ENCODE results near the gene PAQR8. TPM values are rescaled to one million over a fixed set of nuclear protein-coding genes. Genes with fewer than 3 reads are reported as not detected.
"Not testable (repeated sequence)": the region's sequence is repeated elsewhere in the genome, so short reads cannot be mapped to it uniquely, and the experiment has no call there.

Gene PAQR8
- total RNA-seq, 1 experiment from 2014 or later: 0.44 TPM

DNA sequence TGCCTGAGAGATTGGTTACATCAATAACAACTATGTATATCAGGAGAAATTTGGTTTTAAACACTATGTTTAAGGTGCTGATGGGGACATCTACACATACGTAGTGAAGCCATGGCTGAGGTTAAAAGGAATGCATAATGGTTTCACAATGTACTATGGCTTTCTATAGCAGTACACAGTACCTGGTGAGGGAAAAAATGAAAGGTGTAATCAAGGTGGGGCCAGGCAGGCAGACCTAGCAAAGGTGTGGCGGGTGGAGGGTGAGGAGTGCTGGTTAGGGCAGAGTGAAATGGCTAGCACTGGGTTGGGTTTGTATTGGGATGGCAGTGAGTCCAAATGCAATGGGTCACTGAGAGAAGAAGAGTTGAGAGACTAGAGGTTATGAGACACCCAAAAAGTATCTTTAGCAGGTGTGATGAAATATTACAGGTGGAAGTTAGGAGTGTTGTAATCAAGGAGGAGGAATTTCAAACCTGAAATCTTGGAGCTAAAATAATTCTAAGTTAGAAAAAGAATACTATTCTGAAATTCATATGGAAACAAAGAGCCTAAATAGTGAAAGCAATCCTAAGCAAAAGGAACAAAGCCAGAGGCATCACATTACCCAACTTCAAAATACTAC lies 22.3 kb downstream of the PAQR8 start:
- H3K9me2 ChIP-seq (replicated peaks; ENCODE audit: low read length): no peaks in the 10 kb centered on the region
- BruUV-seq (replicated peaks): no TSS peak
- no peak overlapping the region for H3K9ac ChIP-seq (ENCODE audit: low read length)
- DNase-seq (no peak), ATAC-seq (no peak)
- no peak overlapping the region for H3K27ac ChIP-seq (ENCODE audit: low read length)
- intact Hi-C loops (cut with micrococcal nuclease): no loop called here
- no peaks in the 10 kb centered on the region for H3K27me3 ChIP-seq (ENCODE audit: low read length)
- no peak overlapping the region for H3K4me3 ChIP-seq (ENCODE audit: low read length)
- TF ChIP-seq EZH2 (IDR thresholded peaks at IDR 0.05; ENCODE audit: low read length, unreplicated experiment): no peak
- TF ChIP-seq, protein P1, sequence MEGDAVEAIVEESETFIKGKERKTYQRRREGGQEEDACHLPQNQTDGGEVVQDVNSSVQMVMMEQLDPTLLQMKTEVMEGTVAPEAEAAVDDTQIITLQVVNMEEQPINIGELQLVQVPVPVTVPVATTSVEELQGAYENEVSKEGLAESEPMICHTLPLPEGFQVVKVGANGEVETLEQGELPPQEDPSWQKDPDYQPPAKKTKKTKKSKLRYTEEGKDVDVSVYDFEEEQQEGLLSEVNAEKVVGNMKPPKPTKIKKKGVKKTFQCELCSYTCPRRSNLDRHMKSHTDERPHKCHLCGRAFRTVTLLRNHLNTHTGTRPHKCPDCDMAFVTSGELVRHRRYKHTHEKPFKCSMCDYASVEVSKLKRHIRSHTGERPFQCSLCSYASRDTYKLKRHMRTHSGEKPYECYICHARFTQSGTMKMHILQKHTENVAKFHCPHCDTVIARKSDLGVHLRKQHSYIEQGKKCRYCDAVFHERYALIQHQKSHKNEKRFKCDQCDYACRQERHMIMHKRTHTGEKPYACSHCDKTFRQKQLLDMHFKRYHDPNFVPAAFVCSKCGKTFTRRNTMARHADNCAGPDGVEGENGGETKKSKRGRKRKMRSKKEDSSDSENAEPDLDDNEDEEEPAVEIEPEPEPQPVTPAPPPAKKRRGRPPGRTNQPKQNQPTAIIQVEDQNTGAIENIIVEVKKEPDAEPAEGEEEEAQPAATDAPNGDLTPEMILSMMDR (conservative IDR thresholded peaks at IDR 0.05; ENCODE audit: low read depth, low read length): no peak
- TF ChIP-seq EZH2phosphoT487 (IDR thresholded peaks at IDR 0.05; ENCODE audit: borderline replicate concordance, low read length): no peak
- H2AFZ ChIP-seq (ENCODE audit: low read length): no peak overlapping the region
- H3K36me3 ChIP-seq (ENCODE audit: low read depth, low read length): no peaks in the 10 kb centered on the region
- no peaks in the 10 kb centered on the region for H3K9me3 ChIP-seq (ENCODE audit: low read length)
- CTCF ChIA-PET: no interaction called here
- H3K79me2 ChIP-seq (ENCODE audit: low read length): no peaks in the 10 kb centered on the region
- H4K20me1 ChIP-seq (ENCODE audit: low read length): no peaks in the 10 kb centered on the region
- peaks cover 1% of the 10 kb centered on the region for H3F3A ChIP-seq (ENCODE audit: low read length, unreplicated experiment)
- POLR2A ChIA-PET (ENCODE audit: unreplicated experiment): no interaction called here
- H3K4me1 ChIP-seq (ENCODE audit: insufficient read depth, low read length): peaks cover 5% of the 10 kb centered on the region
- H3K4me2 ChIP-seq (ENCODE audit: low read length): no peak overlapping the region

GRCh38 chr6:52385074-52385473 lies 23.1 kb downstream of the PAQR8 start:
- ATAC-seq: no peak
- intact Hi-C loops (cut with micrococcal nuclease): no loop called here
- no peak overlapping the region for H3K27ac ChIP-seq (ENCODE audit: low read length)
- H3F3A ChIP-seq (ENCODE audit: low read length, unreplicated experiment): peaks cover 4% of the 10 kb centered on the region
- no peak overlapping the region for H3K9ac ChIP-seq (ENCODE audit: low read length)
- ChIA-PET CTCF (no interaction called here), POLR2A (ENCODE audit: unreplicated experiment) (interaction anchor here (0.6 kb wide), 1 partner anchor 16 kb away, joined by 5 read pairs; no protein-coding TSS in a partner anchor)
- H3K79me2 ChIP-seq (ENCODE audit: low read length): no peaks in the 10 kb centered on the region
- TF ChIP-seq EZH2phosphoT487 (IDR thresholded peaks at IDR 0.05; ENCODE audit: borderline replicate concordance, low read length) (no peak), EZH2 (IDR thresholded peaks at IDR 0.05; ENCODE audit: low read length, unreplicated experiment) (no peak)
- TF ChIP-seq, protein P1 (conservative IDR thresholded peaks at IDR 0.05; ENCODE audit: low read depth, low read length): no peak
- no peak overlapping the region for H3K4me3 ChIP-seq (ENCODE audit: low read length)
- H3K36me3 ChIP-seq (ENCODE audit: low read depth, low read length): no peaks in the 10 kb centered on the region
- H3K4me1 ChIP-seq (ENCODE audit: insufficient read depth, low read length): peaks cover 13% of the 10 kb centered on the region
- H3K9me3 ChIP-seq (ENCODE audit: low read length): no peaks in the 10 kb centered on the region
- H3K27me3 ChIP-seq (ENCODE audit: low read length): no peaks in the 10 kb centered on the region
- H4K20me1 ChIP-seq (ENCODE audit: low read length): no peaks in the 10 kb centered on the region
- no peak overlapping the region for H3K4me2 ChIP-seq (ENCODE audit: low read length)
- BruUV-seq (replicated peaks): no TSS peak
- no peak overlapping the region for H2AFZ ChIP-seq (ENCODE audit: low read length)
- no peak for DNase-seq
- H3K9me2 ChIP-seq (replicated peaks; ENCODE audit: low read length): no peaks in the 10 kb centered on the region

DNA sequence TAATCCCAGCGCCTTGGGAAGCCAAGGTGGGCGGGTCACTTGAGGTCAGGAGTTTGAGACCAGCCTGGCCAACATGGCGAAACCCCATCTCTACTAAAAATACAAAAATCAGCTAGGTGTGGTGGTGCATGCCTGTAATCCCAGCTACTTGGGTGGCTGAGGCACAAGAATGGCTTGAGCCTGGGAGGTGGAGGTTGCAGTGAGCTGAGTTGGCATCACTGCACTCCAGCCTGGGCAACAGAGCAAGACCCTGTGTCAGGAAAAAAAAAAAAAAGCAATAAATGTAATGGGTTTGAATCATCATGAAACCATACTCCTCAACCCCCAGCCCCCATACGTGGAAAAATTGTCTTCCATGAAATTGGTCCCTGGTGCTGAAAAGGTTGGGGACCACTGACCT lies 26.2 kb downstream of the PAQR8 start:
- H3K9me3 ChIP-seq (ENCODE audit: low read length); H3K9ac ChIP-seq (ENCODE audit: low read length); ATAC-seq; H3F3A ChIP-seq (ENCODE audit: low read length, unreplicated experiment); H3K27me3 ChIP-seq (ENCODE audit: low read length); H2AFZ ChIP-seq (ENCODE audit: low read length); POLR2A ChIA-PET (ENCODE audit: unreplicated experiment); H3K36me3 ChIP-seq (ENCODE audit: low read depth, low read length); intact Hi-C loops (cut with micrococcal nuclease); H3K4me2 ChIP-seq (ENCODE audit: low read length); H3K4me3 ChIP-seq (ENCODE audit: low read length); DNase-seq; H4K20me1 ChIP-seq (ENCODE audit: low read length); CTCF ChIA-PET; BruUV-seq (replicated peaks); H3K79me2 ChIP-seq (ENCODE audit: low read length); H3K27ac ChIP-seq (ENCODE audit: low read length); H3K9me2 ChIP-seq (replicated peaks; ENCODE audit: low read length): not testable (repeated sequence)
- peaks cover 32% of the 10 kb centered on the region for H3K4me1 ChIP-seq (ENCODE audit: insufficient read depth, low read length)

All from PC-3 (cell line).